A549 (cell line): ENCODE data around the gene ZNF407. TPM values are rescaled to one million over a fixed set of nuclear protein-coding genes. Genes with fewer than 3 reads are reported as not detected.

Source experiments
- ATAC-seq, 2 experiments: fragments of 200-7000 bp in 1 of 2; fragments of >200 bp in 1 of 2; cut with Nextera tagmentation in 1 of 2; cut with Tn5 transposase in 1 of 2; 3 replicates each; pipeline versions ENCODE4 v1.8.0 to v1.9.1; 2018 to 2020; ENCODE audit warnings: mild to moderate bottlenecking in 1 of 2, moderate library complexity in 1 of 2
- CTCF ChIA-PET: fragments of 300-600 bp; sonication (Branson Sonifier 250); formaldehyde crosslinking; extraction: SDS; loops from one replicate; lab custom pipeline; 2021; ENCODE audit warnings: antibody characterized with exemption, inconsistent platforms; lab: Yijun Ruan, JAX
- POLR2A ChIA-PET: fragments of 350-600 bp; formaldehyde crosslinking; extraction: SDS; loops from one replicate; lab custom pipeline; 2021; ENCODE audit warnings: antibody characterized with exemption, inconsistent platforms; lab: Yijun Ruan, JAX
- DNase-seq, 2 experiments: peaks; one replicate each; pipeline versions ENCODE4 v3.0.0 to v3.0.0-alpha.2; 2011 to 2016; ENCODE audit warnings: low read depth in 1 of 2, low spot score in 1 of 2
- FAIRE-seq: peaks from 2 replicates; lab custom pipeline; 2011; peaks lifted over from hg19 to GRCh38; lab: Jason Lieb, UNC
- H3K27ac ChIP-seq, 2 experiments: fragments of >200 bp; sonication (Bioruptor Twin); formaldehyde crosslinking; 3 replicates each; pipeline ENCODE4 v1.5.1; 2016 to 2017
- H3K4me1 ChIP-seq: fragments of >200 bp; sonication (Bioruptor Twin); formaldehyde crosslinking; 3 replicates; pipeline ENCODE4 v1.6.1; 2016
- H3K4me2 ChIP-seq: fragments of >200 bp; sonication (Bioruptor Twin); formaldehyde crosslinking; 3 replicates; pipeline ENCODE4 v1.6.1; 2016
- H3K4me3 ChIP-seq: fragments of >200 bp; sonication (Bioruptor Twin); formaldehyde crosslinking; 3 replicates; pipeline ENCODE4 v1.5.1; 2016
- H3K9me3 ChIP-seq: fragments of >200 bp; sonication (Bioruptor Twin); formaldehyde crosslinking; 3 replicates; pipeline ENCODE4 v1.6.1; 2016
- BCL3 ChIP-seq: fragments of >200 bp; sonication (Bioruptor Twin); formaldehyde crosslinking; IDR thresholded peaks from 3 replicates; pipeline ENCODE4 v1.6.1; 2016
- CEBPB ChIP-seq, 2 experiments: fragments of >200 bp in 1 of 2; sonication (Bioruptor Twin) in 1 of 2; formaldehyde crosslinking in 1 of 2; IDR thresholded peaks; 2 replicates each; pipeline ENCODE4 v1.6.1; 2012 to 2016
- CHD4 ChIP-seq: fragments of 200-600 bp; sonication (generic); IDR thresholded peaks from 2 replicates; pipeline ENCODE4 v1.6.1; 2016; ENCODE audit warnings: antibody characterized with exemption, mild to moderate bottlenecking, borderline replicate concordance
- CTCF ChIP-seq: fragments of >200 bp; sonication (Bioruptor Twin); formaldehyde crosslinking; IDR thresholded peaks from 3 replicates; pipeline ENCODE4 v1.5.1; 2016
- EHF ChIP-seq: fragments of 250-450 bp; sonication (Bioruptor Pico); IDR thresholded peaks from 2 replicates; pipeline ENCODE4 v1.5.0; 2020; ENCODE audit warnings: mild to moderate bottlenecking
- ELK1 ChIP-seq: fragments of 150-350 bp; IDR thresholded peaks from 2 replicates; pipeline ENCODE4 v1.6.1; 2014; ENCODE audit warnings: low read depth, mild to moderate bottlenecking, low read length
- ESRRA ChIP-seq: fragments of 150-350 bp; IDR thresholded peaks from 2 replicates; pipeline ENCODE4 v1.6.1; 2014; ENCODE audit warnings: mild to moderate bottlenecking, low read length, borderline replicate concordance
- FOSB ChIP-seq: fragments of 250-450 bp; sonication (Bioruptor Pico); IDR thresholded peaks from 2 replicates; pipeline ENCODE4 v1.5.0; 2020; ENCODE audit warnings: mild to moderate bottlenecking, moderate library complexity
- FOSL2 ChIP-seq, 2 experiments: fragments of 450-650 bp in 1 of 2; fragments of >200 bp in 1 of 2; sonication (Bioruptor Twin) in 1 of 2; formaldehyde crosslinking; IDR thresholded peaks; 2 replicates each; pipeline versions ENCODE4 v1.5.0 to v1.6.1; 2016 to 2020; ENCODE audit warnings: mild to moderate bottlenecking in 1 of 2, moderate library complexity in 1 of 2
- GATA3 ChIP-seq: IDR thresholded peaks from 2 replicates; pipeline ENCODE4 v1.6.1; 2012; ENCODE audit warnings: borderline replicate concordance
- HES2 ChIP-seq: fragments of >200 bp; sonication (Bioruptor Twin); formaldehyde crosslinking; IDR thresholded peaks from 2 replicates; pipeline ENCODE4 v1.6.1; 2016
- HOXB13 ChIP-seq: fragments of 250-450 bp; sonication (Bioruptor Pico); IDR thresholded peaks from 2 replicates; pipeline ENCODE4 v1.5.0; 2020; ENCODE audit warnings: low read depth, mild to moderate bottlenecking, moderate library complexity
- JUN ChIP-seq, 2 experiments: fragments of >200 bp; sonication (Bioruptor Twin); formaldehyde crosslinking; IDR thresholded peaks; 2 replicates in 1 of 2; 3 replicates in 1 of 2; pipeline ENCODE4 v1.6.1; 2016 to 2017
- JUNB ChIP-seq: fragments of >200 bp; sonication (Bioruptor Twin); formaldehyde crosslinking; IDR thresholded peaks from 2 replicates; pipeline ENCODE4 v1.6.1; 2016
- MAX ChIP-seq: IDR thresholded peaks from 2 replicates; pipeline ENCODE4 v1.6.1; 2012
- MAZ ChIP-seq: fragments of 150-350 bp; IDR thresholded peaks from 2 replicates; pipeline ENCODE4 v1.6.1; 2014; ENCODE audit warnings: antibody characterized with exemption, low read depth, low read length, borderline replicate concordance
- RAD21 ChIP-seq, 2 experiments: fragments of >200 bp in 1 of 2; sonication (Bioruptor Twin) in 1 of 2; formaldehyde crosslinking in 1 of 2; IDR thresholded peaks in 1 of 2; conservative IDR thresholded peaks in 1 of 2; 2 replicates in 1 of 2; 3 replicates in 1 of 2; pipeline ENCODE4 v1.6.1; 2012 to 2018; ENCODE audit warnings: inconsistent platforms in 1 of 2
- TFCP2L1 ChIP-seq: fragments of 250-450 bp; sonication (Bioruptor Pico); IDR thresholded peaks from 2 replicates; pipeline ENCODE4 v1.5.0; 2021; ENCODE audit warnings: mild to moderate bottlenecking
- ZNF302 ChIP-seq: fragments of 250-450 bp; sonication (Bioruptor Pico); IDR thresholded peaks from 2 replicates; pipeline ENCODE4 v1.9.0; 2021; ENCODE audit warnings: inconsistent platforms, mild to moderate bottlenecking, moderate library complexity
- WGBS: methylation state at CpG from one replicate; pipeline ENCODE4 v1.1.6; 2017; ENCODE audit errors: missing lambda C conversion rate; 5-methylcytosine and 5-hydroxymethylcytosine counted together
- polyA plus RNA-seq, 4 experiments: library from polyadenylated mRNA; depleted of rRNA in 3 of 4; stranded (reverse); fragments of >200 nt; fragmentation: RNase III in 1 of 4; extraction: RNeasy Plus Mini Kit Qiagen cat#74134 plus additional on column Dnase treatment in 1 of 4; gene quantifications; 2 replicates in 3 of 4; 3 replicates in 1 of 4; pipeline ENCODE4 v1.2.3, GENCODE V29; 2011 to 2017

ZNF407 gene
- polyA plus RNA-seq, 2 of the 4 experiments (the other 2 are of a cell fraction) = 2.5 to 3.0 TPM

- CTCF ChIA-PET = no interaction called here
- POLR2A ChIA-PET = no interaction called here
- no peak overlapping the region for H3K4me2 ChIP-seq
- no peak overlapping the region for H3K4me3 ChIP-seq
- TF ChIP-seq ZNF302 (CRISPR knock-in tag) (no peak), ESRRA (no peak), RAD21 (conservative IDR thresholded peaks at IDR 0.05 in 1 of 2, IDR thresholded peaks at IDR 0.05 in 1 of 2) (no peak), BCL3 (no peak), ELK1 (no peak), JUNB (no peak), HES2 (no peak), MAX (no peak), TFCP2L1 (CRISPR knock-in tag) (no peak), EHF (CRISPR knock-in tag) (no peak), FOSB (CRISPR knock-in tag) (no peak), CTCF (no peak), HOXB13 (CRISPR knock-in tag) (no peak), JUN (IDR thresholded peaks at IDR 0.05) (no peak), CHD4 (no peak), FOSL2 (IDR thresholded peaks at IDR 0.05) (no peak), FOSL2 (CRISPR knock-in tag; IDR thresholded peaks at IDR 0.05) (no peak), CEBPB (IDR thresholded peaks at IDR 0.05) (no peak), GATA3 (no peak)
- TF ChIP-seq, all 56 proteins: peak for 0
- DNase-seq = no peak
- Histone ChIP-seq H3K27ac (no peak overlapping the region), H3K4me1 (no peaks in the 10 kb centered on the region), H3K9me3 (no peaks in the 10 kb centered on the region)
- FAIRE-seq = no peak
- ATAC-seq = no peak
- WGBS = 87% methylated on average over 23 of the region's 23 CpGs
Observed at GRCh38 chr18:75003764-75004690, 406.4 kb downstream of the ZNF407 start.

- H3K9me3 ChIP-seq = no peaks in the 10 kb centered on the region
- H3K4me3 ChIP-seq = no peak overlapping the region
- no peaks in the 10 kb centered on the region for H3K4me1 ChIP-seq
- no peak for DNase-seq
- no peak for FAIRE-seq
- no peak overlapping the region for H3K4me2 ChIP-seq
- H3K27ac ChIP-seq = no peak overlapping the region
- TF ChIP-seq MAZ = no peak
- 89% methylated on average over 5 of the region's 8 CpGs for WGBS
- ChIA-PET CTCF (no interaction called here), POLR2A (interaction anchor here (0.7 kb wide), 1 partner anchor 99 kb away, joined by 3 read pairs; no protein-coding TSS in a partner anchor)
- no peak for ATAC-seq
Observed at GRCh38 chr18:75005626-75006025, 408.0 kb downstream of the ZNF407 start.
